NCI-H187 (cell line): Measurements from ENCODE around the gene CMTM5.
"Not testable (repeated sequence)": the region's sequence is repeated elsewhere in the genome, so short reads cannot be mapped to it uniquely, and the experiment has no call there.

Source experiments
- DNase-seq, 2 experiments: peaks; one replicate each; lab custom pipeline; 2025; lab: John Stamatoyannopoulos, UW

The CMTM5 gene

DNA sequence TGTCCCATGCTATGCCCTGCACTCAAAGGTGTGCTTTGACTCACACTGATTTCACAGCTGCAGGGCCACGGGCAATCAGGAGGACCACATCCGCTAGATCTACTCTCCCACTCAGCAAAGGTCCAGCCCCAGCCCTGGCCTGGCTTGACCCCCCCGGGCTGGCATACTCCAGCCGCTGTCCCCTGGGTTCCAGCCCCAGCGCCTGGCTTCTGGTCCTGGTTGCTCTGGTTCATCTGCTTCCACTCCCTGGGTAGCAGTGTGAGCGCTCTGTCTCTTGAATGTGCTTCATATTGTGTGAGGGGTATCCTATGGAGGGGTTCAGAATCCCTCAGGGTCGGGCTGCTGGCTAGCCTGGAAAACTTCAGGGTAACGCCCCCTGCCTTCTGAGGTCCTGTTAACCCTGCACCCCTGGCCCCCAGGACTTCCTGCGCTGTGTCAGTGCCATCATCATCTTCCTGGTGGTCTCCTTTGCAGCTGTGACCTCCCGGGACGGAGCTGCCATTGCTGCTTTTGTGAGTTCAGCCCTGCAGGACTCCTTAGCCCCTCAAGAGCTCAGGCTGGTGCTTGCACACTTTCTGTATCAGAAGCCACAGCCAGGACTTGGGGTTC lies 1.9 kb downstream of the CMTM5 start:
- DNase-seq: no peak

DNA sequence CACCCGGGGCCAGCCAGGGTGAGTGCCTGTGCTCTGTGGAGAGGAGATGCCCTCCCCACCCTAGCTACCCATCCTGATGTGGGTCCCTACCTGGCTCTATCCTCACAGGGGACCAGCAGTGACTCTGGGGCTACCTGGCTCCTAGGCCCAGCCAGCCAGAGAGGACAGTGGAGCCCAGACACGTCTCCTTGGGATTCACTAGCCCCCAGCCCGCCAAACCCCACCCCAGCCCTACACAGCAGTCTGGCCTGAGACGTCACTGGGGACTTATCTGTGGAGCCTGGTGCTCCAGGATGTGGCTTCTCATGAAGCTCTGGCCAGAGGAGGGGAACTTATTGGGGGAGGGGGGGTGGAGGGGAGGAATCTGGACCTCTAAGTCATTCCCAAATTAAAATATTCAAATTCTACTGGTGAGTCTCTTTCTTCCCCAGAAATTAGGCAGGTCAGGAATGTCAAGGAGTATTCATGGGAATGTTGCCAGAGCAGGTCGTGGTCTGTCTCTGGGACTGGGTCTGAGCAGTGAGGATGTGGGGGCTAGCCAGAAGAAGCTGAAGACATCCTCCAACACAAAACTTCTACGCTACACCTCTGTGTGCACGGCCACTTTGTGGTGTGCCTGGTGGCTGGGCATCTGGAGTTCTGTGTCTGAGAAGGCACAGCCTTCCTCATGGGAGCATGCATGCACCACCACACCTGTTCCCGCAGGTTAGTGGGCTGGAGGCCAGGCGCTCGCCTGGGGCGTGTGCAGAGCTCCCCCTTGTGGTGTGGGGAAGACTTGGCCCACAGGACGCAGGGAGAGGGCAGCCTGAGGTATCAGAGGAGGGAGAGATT lies 2.7 kb downstream of the CMTM5 start:
- DNase-seq: peak in 1 of 2 experiments; percentile 10

DNA sequence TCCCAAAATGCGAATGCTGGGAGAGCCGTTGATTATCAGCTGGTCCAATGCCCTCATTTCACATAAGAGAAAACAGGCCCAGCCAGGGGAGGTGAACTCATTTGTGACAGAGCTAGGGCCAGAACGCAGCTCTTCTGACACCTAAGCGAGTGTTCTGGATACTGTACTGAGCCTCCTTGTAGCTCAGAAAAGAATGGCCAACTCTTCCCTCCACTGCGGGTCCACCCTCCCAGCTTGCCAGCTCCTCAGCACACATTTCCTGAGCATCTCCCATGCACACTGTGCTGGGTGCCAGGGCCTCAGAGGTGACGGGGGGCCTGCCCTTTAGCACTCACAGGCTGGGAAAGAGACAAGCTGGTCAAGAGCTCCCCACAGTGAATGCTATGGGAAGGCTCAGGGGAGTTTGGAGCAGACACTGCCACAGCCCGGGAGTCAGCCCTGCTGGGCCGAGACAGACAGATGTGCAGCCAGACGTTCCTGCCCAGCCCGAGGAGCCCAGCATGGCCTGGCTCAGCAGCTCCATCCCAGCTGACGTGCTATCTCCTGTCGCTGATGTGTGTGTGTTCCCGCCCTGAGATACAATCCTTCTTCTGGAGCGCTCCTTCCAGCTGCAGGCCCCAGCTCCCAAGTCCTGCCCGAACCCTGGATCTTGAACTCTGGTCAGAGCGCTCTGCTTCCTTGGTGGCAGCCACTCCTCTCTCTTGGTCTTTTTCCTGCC lies 3.5 kb downstream of the CMTM5 start:
- no peak for DNase-seq

GRCh38 chr14:23380976-23381375 lies 4.1 kb downstream of the CMTM5 start:
- no peak for DNase-seq

DNA sequence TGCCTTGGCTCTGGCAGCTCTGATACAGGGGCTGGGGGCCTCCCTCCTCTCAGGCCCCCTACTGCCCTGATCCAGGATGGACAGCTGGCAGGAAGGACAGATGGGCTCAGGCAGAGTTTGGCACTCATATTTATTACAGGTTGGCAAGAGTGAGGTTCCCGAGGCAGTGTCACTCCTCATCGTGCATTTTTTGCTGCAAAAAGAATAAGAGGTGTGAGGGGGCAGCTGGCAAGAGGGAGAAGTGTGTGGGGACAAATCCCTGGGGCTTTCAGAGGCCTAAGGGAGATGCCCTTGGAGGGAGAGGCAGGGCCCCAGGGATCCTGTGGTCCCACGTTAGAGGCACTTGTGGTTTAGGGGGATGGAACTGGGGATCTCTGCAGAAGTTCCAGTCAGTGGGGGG lies 5.0 kb downstream of the CMTM5 start:
- DNase-seq: no peak

- no peak for DNase-seq
Measured at GRCh38 chr14:23382276-23382675, 5.4 kb downstream of the CMTM5 start.

- no peak for DNase-seq
Measured at GRCh38 chr14:23382731-23383440, 6.0 kb downstream of the CMTM5 start.

- no peak for DNase-seq
Measured at GRCh38 chr14:23384364-23385080, 7.7 kb downstream of the CMTM5 start.

GRCh38 chr14:23385244-23385641 lies 8.4 kb downstream of the CMTM5 start:
- no peak for DNase-seq

GRCh38 chr14:23385642-23386265 lies 8.9 kb downstream of the CMTM5 start:
- DNase-seq: no peak

- not testable (repeated sequence) for DNase-seq
Measured at GRCh38 chr14:23386266-23386657, 9.4 kb downstream of the CMTM5 start.

GRCh38 chr14:23386999-23387398 lies 10.2 kb downstream of the CMTM5 start:
- DNase-seq: no peak

- DNase-seq: no peak
Measured at GRCh38 chr14:23387916-23388882, 11.4 kb downstream of the CMTM5 start.

- no peak for DNase-seq
Measured at GRCh38 chr14:23388996-23389395, 12.2 kb downstream of the CMTM5 start.

DNA sequence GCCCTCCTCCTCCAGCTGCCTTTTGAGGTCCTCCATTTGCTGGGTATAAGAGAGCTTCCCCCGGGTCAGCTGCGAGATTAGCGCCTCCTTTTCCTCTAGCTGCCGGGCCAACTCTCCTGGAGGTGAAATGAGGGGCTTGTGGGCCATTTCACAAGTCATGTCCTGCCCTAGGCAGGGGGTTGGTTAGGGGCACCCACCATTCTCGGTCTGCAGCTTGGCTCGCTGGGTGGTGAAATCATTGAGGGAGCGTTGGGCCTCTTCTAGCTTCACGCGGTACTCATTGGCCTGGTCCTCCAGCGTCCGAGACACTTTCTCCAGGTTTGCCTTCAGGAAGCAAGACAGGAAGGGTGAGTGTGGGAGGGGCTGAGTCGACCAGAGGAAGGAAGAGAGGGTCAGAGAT lies 12.6 kb downstream of the CMTM5 start:
- DNase-seq: no peak

DNA sequence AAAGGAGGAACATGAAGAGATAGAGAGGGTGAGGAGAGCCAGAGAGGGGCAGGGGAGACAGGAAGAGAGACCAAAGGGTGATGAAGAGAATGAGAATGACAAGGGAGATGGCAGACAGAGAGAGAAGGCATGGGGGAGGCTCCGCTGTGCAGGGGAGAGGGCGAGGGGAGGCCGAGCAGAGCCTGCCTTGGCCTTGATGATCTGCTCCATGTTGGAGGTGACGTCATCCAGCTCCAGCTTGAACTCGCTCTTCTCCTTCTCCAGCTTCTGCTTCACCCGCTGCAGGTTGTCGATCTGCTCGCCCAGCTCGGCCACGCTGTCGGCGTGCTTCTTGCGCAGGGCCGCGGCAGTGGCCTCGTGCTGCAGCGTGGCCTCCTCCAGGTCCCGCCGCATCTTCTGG lies 13.0 kb downstream of the CMTM5 start:
- DNase-seq: not testable (repeated sequence)

DNA sequence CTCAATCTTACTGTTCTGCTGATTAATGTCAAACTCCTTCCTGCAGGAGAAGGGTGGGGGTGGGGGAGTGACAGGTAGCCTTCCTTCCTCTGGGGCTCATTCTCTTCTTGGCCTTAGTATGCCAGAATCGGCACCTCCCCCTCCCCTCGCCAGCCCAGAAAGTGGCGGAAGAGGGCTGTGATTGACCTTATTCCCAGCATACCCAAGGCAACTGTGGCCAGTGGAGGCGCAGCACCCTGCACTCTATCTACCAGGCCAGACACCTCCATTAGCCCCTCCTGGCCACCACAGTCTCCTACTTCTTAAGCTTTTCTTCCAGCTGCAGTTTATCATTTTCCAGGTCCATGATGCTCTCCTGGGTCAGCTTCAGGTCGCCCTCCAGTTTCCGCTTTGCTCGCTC lies 15.8 kb downstream of the CMTM5 start:
- DNase-seq: no peak

GRCh38 chr14:23396126-23396525 lies 19.3 kb downstream of the CMTM5 start:
- DNase-seq: no peak

- DNase-seq: no peak
Measured at GRCh38 chr14:23396781-23397407, 20.0 kb downstream of the CMTM5 start.

- peak in 1 of 2 experiments; percentile 17 for DNase-seq
Measured at GRCh38 chr14:23398348-23398747, 21.5 kb downstream of the CMTM5 start.
